Cortex of kidney (tissue), 1 donor: Measurements from ENCODE around the gene ABHD15.

Experiments
- DNase-seq: peaks from one replicate; lab custom pipeline; 2025; lab: John Stamatoyannopoulos, UW

The ABHD15 gene, protein sequence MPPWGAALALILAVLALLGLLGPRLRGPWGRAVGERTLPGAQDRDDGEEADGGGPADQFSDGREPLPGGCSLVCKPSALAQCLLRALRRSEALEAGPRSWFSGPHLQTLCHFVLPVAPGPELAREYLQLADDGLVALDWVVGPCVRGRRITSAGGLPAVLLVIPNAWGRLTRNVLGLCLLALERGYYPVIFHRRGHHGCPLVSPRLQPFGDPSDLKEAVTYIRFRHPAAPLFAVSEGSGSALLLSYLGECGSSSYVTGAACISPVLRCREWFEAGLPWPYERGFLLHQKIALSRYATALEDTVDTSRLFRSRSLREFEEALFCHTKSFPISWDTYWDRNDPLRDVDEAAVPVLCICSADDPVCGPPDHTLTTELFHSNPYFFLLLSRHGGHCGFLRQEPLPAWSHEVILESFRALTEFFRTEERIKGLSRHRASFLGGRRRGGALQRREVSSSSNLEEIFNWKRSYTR

DNA sequence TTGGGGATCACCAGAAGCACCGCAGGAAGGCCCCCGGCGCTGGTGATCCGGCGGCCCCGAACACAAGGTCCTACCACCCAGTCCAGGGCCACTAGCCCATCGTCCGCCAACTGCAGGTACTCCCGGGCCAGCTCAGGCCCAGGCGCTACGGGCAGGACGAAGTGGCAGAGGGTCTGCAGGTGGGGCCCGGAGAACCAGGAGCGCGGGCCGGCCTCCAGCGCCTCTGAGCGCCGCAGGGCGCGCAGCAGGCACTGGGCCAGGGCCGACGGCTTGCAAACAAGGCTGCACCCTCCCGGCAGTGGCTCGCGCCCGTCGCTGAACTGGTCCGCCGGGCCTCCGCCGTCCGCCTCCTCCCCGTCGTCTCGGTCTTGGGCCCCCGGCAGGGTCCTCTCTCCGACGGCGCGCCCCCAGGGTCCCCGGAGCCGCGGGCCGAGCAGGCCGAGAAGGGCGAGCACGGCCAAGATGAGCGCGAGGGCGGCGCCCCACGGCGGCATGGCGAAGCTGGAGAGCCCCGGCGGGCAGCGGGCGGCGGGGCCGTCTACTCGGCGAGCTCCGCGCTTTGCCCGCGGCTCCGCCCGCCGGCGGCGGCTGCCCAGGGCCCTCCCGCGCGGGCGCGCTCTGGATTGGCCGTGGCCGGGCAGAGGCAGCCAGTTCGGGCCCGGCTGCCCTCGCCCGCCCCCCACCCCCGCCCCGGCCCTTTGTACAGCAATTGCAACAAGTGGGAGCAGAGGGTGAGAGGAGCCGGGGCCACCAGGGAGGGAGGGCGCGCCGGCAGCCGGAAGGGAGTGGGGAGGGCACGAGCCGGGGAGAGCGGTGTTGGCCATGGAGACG is at the start of gene ABHD15:
ABHD15 (minus strand) TSS at position 565 of the 831 bp plus-strand sequence; CDS start at position 494, 71 bp downstream.
- DNase-seq, result no peak

GRCh38 chr17:29615492-29616299 is 48.9 kb upstream of the ABHD15 start:
- no peak for DNase-seq

DNA sequence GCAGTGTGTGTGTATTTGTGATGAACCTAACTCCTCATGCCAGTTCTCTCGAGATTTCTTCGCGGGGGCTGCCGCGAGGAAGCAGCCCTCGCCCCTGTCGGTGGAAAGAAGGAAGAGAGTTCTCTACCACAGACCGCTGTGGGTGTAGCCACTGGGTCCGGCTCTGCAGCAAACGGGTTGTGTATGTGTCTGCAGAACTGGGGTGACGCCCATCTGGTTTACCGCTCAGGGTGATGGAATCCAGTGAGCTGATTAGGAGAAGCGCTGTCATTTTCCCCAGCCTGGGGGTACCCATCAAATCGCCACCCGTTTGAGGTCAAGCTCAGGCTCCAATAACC is 48.2 kb upstream of the ABHD15 start:
- no peak for DNase-seq

- DNase-seq, result no peak
Measured at GRCh38 chr17:29614349-29615047, 47.7 kb upstream of the ABHD15 start.

- no peak for DNase-seq
Measured at GRCh38 chr17:29613856-29614255, 47.0 kb upstream of the ABHD15 start.

DNA sequence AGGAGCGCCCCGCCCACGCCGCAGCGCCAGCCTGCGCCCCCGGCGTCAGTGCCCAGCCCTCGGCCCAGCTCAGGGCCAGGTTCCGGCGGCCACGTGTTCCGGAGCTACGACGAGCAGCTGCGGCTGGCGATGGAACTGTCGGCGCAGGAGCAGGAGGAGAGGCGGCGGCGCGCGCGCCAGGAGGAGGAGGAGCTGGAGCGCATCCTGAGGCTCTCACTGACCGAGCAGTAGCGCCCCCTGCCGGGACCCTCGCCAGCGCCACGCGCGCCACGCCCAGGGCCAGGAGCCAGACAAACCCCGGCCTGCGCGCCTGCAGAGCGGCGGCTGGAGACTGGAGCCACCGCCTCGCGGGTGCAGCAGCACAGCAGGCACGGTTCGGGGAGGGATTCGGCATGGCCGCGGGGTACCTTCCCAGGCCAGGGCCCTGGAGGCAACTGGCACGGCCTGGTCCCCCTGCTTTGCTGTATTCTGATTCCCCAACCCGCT is 46.6 kb upstream of the ABHD15 start:
- no peak for DNase-seq

GRCh38 chr17:29612404-29613280 is 45.8 kb upstream of the ABHD15 start:
- no peak for DNase-seq

- DNase-seq, result no peak
Measured at GRCh38 chr17:29612094-29612403, 45.2 kb upstream of the ABHD15 start.

DNA sequence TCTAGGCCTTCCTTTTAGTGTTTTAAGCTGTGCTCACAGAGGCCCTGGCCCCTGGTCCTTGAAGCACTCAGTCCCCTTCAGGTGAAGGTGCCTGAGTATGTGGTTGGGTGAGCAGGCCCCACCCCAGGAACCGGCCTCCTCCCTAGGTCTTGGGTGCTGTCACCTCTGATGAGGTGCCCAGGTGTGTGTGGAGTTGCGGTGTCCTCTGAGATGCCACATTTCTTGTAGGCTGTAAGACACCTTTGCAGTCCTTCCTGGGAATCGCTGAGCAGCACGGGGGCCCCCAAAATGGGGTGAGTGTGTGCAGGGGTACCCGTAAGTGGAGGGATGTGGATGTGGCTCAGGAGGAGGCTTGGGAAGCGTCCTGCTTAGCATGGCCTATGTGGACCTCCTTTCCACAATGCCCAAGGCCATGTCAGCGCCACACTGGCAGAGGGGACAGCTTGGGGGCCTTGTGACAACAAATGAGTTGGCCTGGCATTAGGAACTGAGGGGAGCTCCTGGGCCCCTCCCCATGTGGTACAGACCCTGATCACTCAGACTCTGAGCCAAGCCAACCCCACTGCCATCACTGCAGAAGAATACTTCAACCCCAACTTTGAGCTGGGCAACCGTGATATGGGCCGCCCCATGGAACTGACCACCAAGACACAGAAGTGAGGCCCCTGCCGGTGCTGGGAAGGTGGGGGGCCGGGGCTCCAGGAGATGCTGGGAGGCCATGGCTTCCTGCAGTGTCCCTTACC is 44.7 kb upstream of the ABHD15 start:
- no peak for DNase-seq

- DNase-seq, result no peak
Measured at GRCh38 chr17:29610395-29610794, 43.6 kb upstream of the ABHD15 start.

- no peak for DNase-seq
Measured at GRCh38 chr17:29608986-29609385, 42.1 kb upstream of the ABHD15 start.

- no peak for DNase-seq
Measured at GRCh38 chr17:29607557-29608195, 40.8 kb upstream of the ABHD15 start.

- no peak for DNase-seq
Measured at GRCh38 chr17:29603109-29603674, 36.4 kb upstream of the ABHD15 start.

- no peak for DNase-seq
Measured at GRCh38 chr17:29597361-29598172, 30.7 kb upstream of the ABHD15 start.

GRCh38 chr17:29596811-29597210 is 30.0 kb upstream of the ABHD15 start:
- no peak for DNase-seq

GRCh38 chr17:29595943-29596774 is 29.3 kb upstream of the ABHD15 start:
- no peak for DNase-seq
